H1 (cell line): ENCODE measurements around the gene YPEL2. TPM values are rescaled to one million over a fixed set of nuclear protein-coding genes. Genes with fewer than 3 reads are reported as not detected.

Experiments
- ATF2 ChIP-seq: IDR thresholded peaks from 2 replicates; pipeline ENCODE4 v1.6.1; 2012; ENCODE audit warnings: low read length, inconsistent platforms
- BCL11A ChIP-seq, 2 experiments: IDR thresholded peaks; one replicate each; pipeline ENCODE4 v1.6.1; 2011; ENCODE audit warnings: low read depth in 2 of 2, low read length in 2 of 2, mild to moderate bottlenecking in 2 of 2
- CHD7 ChIP-seq: fragments of 300-600 bp; sonication (generic); IDR thresholded peaks from 2 replicates; pipeline ENCODE4 v1.7.1; 2012; ENCODE audit warnings: low read length, moderate library complexity, mild to moderate bottlenecking, inconsistent platforms; ENCODE audit not compliant: insufficient replicate concordance
- FOSL1 ChIP-seq: IDR thresholded peaks from 2 replicates; pipeline ENCODE4 v1.6.1; 2011; ENCODE audit warnings: mild to moderate bottlenecking, low read depth, low read length, moderate library complexity; ENCODE audit not compliant: insufficient read depth
- KDM5A ChIP-seq: fragments of 200-600 bp; IDR thresholded peaks from 2 replicates; pipeline ENCODE4 v1.7.1; 2012; ENCODE audit warnings: mild to moderate bottlenecking, low read length, inconsistent platforms, mixed read lengths
- NANOG ChIP-seq: IDR thresholded peaks from 2 replicates; pipeline ENCODE4 v1.6.1; 2011; ENCODE audit warnings: low read length, low read depth, mild to moderate bottlenecking, inconsistent platforms; ENCODE audit not compliant: insufficient read depth, poor library complexity, severe bottlenecking
- RNF2 ChIP-seq: fragments of 200-900, 300-1000 bp; sonication (generic); IDR thresholded peaks from 2 replicates; pipeline ENCODE4 v1.7.1; 2016; ENCODE audit warnings: borderline replicate concordance, low read depth, mild to moderate bottlenecking, antibody characterized with exemption, low read length; ENCODE audit not compliant: poor library complexity, severe bottlenecking; ENCODE audit errors: missing control alignments
- SP4 ChIP-seq: IDR thresholded peaks from 2 replicates; pipeline ENCODE4 v1.6.1; 2012; ENCODE audit warnings: low read length, inconsistent platforms
- TCF12 ChIP-seq: IDR thresholded peaks from 2 replicates; pipeline ENCODE4 v1.6.1; 2011; ENCODE audit warnings: low read depth, mild to moderate bottlenecking, low read length
- ZNF274 ChIP-seq: IDR thresholded peaks from 2 replicates; pipeline ENCODE4 v1.7.0; 2012; ENCODE audit warnings: low read length, borderline replicate concordance; ENCODE audit errors: extremely low read depth
- polyA plus RNA-seq, 7 experiments: library from polyadenylated mRNA; depleted of rRNA in 3 of 7; stranded (reverse) in 5 of 7; unstranded in 2 of 7; fragments of >200 nt in 5 of 7; fragments of 200-250 nt in 2 of 7; gene quantifications; 1 replicate in 5 of 7; 2 replicates in 1 of 7; 4 replicates in 1 of 7; pipeline versions ENCODE4 v1.2.1 to v1.2.3, GENCODE V29; 2011 to 2013; ENCODE audit warnings: missing spikeins in 2 of 7, mixed read lengths in 2 of 7
- total RNA-seq: library from RNA; stranded (reverse); fragmentation: NEBNext Ultra II Directional; extraction: Animal tissue kit (Norgen Biotek cat#: 25700); gene quantifications from 2 replicates; pipeline ENCODE4 v1.2.1, GENCODE V29; 2021

The YPEL2 gene
- total and polyA plus RNA-seq, 2 of the 8 experiments (the other 6 are each of a cell fraction or from before 2014, with no cell fraction given) = 1.6 to 3.5 TPM

GRCh38 chr17:59357929-59358328 is 26.5 kb downstream of the YPEL2 start (continued):
- TF ChIP-seq CHD7 (no peak), ATF2 (no peak), ZNF274 (no peak), BCL11A (IDR thresholded peaks at IDR 0.05; ENCODE audit: low read depth in 2 of 2, low read length in 2 of 2) (no peak), SP4 (no peak), RNF2 (no peak), FOSL1 (no peak), NANOG (no peak), TCF12 (no peak), KDM5A (no peak)
